EH (cell line): ENCODE measurements around the gene PLGRKT.
"Not testable (repeated sequence)": the region's sequence is repeated elsewhere in the genome, so short reads cannot be mapped to it uniquely, and the experiment has no call there.

ENCODE experiments used
- DNase-seq: peaks from one replicate; pipeline ENCODE4 v3.0.0-alpha.2; 2015; ENCODE audit warnings: low read depth

Gene PLGRKT

DNA sequence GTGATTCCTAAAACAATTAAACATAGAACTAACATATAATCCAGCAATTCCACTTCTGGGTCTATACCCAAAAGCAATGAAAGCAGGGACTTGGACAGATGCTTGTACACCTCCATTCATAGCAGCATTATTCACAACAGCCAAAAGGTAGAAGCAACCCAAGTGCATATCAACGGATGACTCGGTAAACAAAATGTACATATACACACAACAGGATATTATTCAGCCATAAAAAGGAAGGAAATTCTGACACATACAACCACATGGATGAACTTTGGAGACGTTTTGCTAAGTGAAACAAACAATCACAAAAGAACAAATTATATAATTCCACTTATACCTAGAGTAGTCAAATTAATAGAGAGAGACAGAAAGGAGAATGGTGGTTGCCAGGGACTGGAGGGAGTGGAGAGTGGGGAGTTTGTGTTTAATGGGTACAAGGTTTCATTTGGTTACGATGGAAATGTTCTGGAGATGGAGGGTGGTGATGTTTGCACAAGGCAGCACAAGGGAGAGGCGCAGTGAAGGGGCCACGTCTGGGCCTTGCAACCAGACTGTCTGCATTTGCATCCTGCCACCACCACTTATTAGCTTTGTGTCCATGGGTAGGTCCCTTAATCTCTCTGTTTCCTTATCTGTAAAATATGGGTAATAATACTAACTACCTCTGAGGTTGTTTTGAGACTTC lies 61.8 kb downstream of the PLGRKT start:
- no peak for DNase-seq

DNA sequence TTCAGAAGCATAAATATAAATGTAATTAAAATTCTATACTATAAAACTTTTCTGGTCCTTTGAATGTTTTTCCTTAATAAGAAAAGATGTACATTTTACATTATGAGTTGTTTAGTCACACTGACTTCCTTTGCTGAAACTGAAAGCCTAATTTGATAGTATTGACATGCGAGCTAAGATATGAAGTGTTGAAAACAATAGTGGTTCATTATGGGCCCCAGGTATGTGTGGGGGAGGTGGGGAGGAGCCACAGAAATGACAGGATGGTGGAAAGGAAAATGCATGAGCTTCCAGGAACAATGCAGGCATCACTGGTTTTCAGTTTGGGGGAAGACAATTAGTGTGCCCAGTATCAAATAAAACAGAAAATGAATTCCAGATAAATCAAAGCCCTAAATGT lies 62.6 kb downstream of the PLGRKT start:
- no peak for DNase-seq

GRCh38 chr9:5364294-5365024 lies 73.3 kb downstream of the PLGRKT start:
- DNase-seq, result peak; percentile 13

GRCh38 chr9:5361326-5362010 lies 76.3 kb downstream of the PLGRKT start:
- peak; percentile 17 for DNase-seq

GRCh38 chr9:5360341-5360740 lies 77.4 kb downstream of the PLGRKT start:
- DNase-seq, result no peak

- no peak for DNase-seq
Measured at GRCh38 chr9:5357431-5358105, 80.2 kb downstream of the PLGRKT start.

DNA sequence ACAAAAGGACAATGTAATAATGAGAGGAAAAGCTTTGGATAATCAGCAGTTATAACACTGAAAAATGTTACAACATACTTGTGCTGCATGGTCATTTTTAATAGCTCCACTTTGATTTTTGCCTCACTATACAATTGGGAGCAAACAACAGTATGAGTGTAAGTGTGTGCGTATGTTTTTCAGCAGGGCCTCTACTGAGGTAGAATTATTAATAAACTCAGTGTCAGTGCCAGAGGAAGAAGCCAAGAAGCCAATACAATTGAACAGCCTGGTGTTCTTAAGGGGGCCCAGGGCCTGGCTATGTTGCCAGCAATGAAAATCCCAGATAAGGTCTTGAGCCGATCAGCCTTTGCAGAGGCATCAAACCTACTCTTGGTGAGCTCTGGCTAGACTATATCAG lies 81.9 kb downstream of the PLGRKT start:
- DNase-seq, result no peak

GRCh38 chr9:5355226-5355625 lies 82.5 kb downstream of the PLGRKT start:
- DNase-seq, result no peak

GRCh38 chr9:5354184-5354583 lies 83.5 kb downstream of the PLGRKT start:
- no peak for DNase-seq

DNA sequence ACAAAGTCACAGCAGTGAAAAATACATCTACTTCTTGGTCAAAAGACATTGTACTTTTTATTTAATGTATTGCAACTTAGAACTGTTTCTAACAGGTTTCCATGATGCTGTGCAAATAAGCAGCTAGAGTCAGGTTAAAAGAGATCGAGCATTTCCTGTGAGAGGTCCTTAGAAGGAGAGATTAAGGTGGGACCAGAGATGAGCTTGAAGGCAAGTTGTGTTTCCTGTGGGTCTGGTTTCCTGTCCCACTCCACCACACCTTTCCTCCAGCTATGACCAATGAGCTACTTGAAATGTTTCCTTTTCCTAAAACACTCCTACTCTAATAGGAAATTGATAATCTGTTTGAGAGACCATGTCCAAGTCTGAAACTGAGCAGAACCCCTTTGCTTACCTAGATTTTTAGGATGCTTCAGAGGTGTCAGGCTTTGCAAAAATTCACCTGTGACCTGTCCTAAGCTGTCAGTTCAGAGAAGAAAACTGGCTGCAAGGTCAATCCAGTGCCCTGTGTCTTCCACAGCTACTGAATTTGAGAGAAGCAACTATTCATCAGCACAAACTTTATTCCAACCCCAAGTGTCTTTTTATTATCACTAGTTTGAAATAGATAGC lies 85.0 kb downstream of the PLGRKT start:
- DNase-seq, result no peak

- DNase-seq, result not testable (repeated sequence)
Measured at GRCh38 chr9:5338992-5339981, 98.4 kb downstream of the PLGRKT start, which contains the start of gene RLN1. TSS of gene RLN1 (minus strand) at chr9:5339876. CDS start at chr9:5339746, 130 bp downstream.

- DNase-seq, result no peak
Measured at GRCh38 chr9:5336688-5337087, 101.0 kb downstream of the PLGRKT start.

DNA sequence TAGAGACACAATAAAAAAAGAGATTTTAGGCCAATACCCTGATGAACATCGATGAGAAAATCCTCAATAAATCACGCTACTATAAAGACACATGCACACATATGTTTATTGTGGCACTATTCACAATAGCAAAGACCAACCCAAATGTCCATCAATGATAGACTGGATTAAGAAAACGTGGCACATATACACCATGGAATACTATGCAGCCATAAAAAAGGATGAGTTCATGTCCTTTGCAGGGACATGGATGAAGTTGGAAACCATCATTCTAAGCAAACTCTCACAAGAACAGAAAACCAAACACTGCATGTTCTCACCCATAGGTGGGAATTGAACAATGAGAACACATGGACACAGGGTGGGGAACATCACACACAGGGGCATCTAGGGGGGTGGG lies 106.4 kb downstream of the PLGRKT start:
- DNase-seq, result not testable (repeated sequence)

DNA sequence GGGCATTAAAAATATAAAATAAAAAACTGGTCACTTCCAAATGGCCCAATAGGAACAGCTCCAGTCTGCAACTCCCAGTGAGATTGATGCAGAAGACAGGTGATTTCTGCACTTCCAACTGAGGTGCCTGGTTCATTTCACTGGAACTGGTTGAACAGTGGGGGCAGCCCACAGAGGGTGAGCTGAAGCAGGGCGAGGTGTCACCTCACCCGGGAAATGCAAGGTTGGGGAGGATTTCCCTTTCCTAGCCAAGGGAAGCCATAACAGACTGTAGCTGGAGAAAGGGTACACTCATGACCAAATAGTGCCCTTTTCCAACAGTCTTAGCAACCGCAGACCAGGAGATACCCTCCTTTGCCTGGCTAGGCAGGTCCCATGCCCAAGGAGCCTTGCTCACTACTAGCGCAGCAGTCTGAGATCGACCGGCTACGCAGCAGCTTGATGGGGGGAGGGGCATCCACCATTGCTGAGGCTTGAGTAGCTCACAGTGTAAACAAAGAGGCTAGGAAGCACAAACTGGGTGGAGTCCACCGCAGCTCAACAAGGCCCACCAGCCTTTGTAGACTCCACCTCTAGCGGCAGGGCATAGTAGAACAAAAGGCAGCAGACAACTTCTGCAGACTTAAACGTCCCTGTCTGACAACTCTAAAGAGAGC lies 110.7 kb downstream of the PLGRKT start:
- no peak for DNase-seq

- DNase-seq, result no peak
Measured at GRCh38 chr9:5326187-5326586, 111.5 kb downstream of the PLGRKT start.

- DNase-seq, result not testable (repeated sequence)
Measured at GRCh38 chr9:5321601-5322000, 116.1 kb downstream of the PLGRKT start.

DNA sequence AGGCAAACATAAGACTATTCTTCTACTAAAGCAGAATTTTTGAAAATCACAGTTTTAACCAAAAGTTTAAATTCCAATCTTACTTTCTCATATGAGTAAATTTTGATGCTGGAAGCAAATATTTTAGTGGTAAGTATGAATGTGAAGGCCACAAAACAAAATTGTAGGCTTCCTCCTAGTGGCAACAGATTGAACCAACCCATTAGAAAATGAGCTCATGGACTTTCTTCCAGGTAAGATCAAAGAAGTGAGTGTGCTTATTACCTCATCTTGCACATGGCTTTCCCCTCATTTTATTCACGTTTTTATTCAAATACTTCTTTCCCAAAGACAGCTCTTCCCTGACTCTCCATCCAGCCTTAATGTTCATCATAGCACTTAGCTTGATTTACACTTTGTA lies 116.7 kb downstream of the PLGRKT start:
- no peak for DNase-seq

DNA sequence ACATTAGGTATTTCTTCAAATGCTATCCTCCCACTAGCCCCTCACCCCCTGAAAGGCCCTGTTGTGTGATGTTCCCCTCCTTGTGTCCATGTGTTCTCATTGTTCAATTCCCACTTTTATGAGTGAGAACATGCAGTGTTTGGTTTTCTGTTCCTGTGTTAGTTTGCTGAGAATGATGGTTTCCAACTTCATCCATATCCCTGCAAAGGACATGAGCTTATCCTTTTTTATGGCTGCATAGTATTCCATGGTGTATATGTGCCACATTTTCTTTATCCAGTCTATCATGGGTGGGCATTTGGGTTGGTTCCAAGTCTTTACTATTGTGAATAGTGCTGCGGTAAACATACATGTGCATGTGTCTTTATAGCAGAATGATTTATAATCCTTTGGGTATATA lies 121.3 kb downstream of the PLGRKT start:
- DNase-seq, result not testable (repeated sequence)

DNA sequence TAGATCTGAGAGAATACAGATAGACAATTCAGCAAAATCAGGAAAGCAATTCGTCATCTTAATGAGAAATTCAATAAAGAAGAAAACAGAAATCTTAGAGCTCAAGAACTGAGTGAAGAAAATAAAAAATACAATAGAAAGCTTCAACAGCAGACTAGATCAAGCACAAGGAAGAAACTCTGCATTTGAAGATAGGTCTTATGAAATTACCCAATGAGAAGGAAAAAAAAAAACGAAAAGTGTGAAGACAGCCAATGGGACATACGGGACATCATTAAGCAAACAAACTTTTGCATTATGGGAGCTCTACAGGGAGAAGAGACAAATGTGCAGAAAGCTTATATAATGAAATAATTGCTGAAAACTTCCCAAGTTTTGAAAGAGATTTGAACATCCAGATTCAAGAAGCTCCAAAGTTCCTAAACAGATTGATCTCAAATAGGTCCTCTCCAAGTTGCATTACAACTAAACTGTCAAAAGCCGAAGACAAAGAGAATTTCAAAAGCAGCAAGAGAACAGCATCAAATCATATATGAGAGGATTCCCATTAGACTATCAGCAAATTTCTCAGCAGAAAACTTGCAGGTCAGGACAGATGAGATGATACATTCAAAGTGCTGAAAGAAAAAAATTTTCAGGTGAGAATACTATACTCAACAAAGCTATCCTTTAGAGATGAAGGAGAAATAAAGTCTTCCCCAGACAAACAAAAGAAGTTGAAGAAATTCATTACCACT lies 122.4 kb downstream of the PLGRKT start:
- DNase-seq, result no peak
